HEK293 (cell line): Measurements from ENCODE around the gene ARHGAP10.

Experiments
- CTCF ChIA-PET: fragments of 350-600 bp; formaldehyde crosslinking; extraction: SDS; loops from one replicate; lab custom pipeline; 2021; ENCODE audit warnings: antibody characterized with exemption; lab: Yijun Ruan, JAX
- POLR2A ChIA-PET: fragments of 300-600 bp; formaldehyde crosslinking; extraction: SDS; loops from one replicate; lab custom pipeline; 2020; ENCODE audit warnings: antibody characterized with exemption, inconsistent platforms; lab: Yijun Ruan, JAX
- H3K27ac ChIP-seq: fragments of 200-500 bp; sonication (Bioruptor generic); 2 replicates; pipeline ENCODE4 v1.5.1; 2014; ENCODE audit warnings: low read depth, low read length, control low read depth, inconsistent platforms; ENCODE audit errors: extremely low read depth
- H3K36me3 ChIP-seq, 2 experiments: fragments of 200-500 bp in 1 of 2; sonication (Bioruptor generic) in 1 of 2; 1 replicate in 1 of 2; 2 replicates in 1 of 2; pipeline ENCODE4 v1.5.1; 2014 to 2017; ENCODE audit warnings: inconsistent platforms in 2 of 2, low read length in 2 of 2; ENCODE audit not compliant: control insufficient read depth in 2 of 2, insufficient read depth in 1 of 2
- H3K4me1 ChIP-seq: fragments of 200-500 bp; sonication (Bioruptor generic); 2 replicates; pipeline ENCODE4 v1.5.1; 2014; ENCODE audit warnings: mild to moderate bottlenecking, low read length, inconsistent platforms; ENCODE audit not compliant: control insufficient read depth, insufficient read depth
- H3K4me3 ChIP-seq: 2 replicates; pipeline ENCODE4 v1.5.1; 2011; ENCODE audit warnings: low read depth, mild to moderate bottlenecking, control low read depth, low read length, moderate library complexity
- H3K9me3 ChIP-seq: fragments of 200-500 bp; sonication (Bioruptor generic); 2 replicates; pipeline ENCODE4 v1.5.1; 2014; ENCODE audit warnings: low read depth, low read length, inconsistent platforms; ENCODE audit not compliant: control insufficient read depth, insufficient read depth
- BCL6B ChIP-seq: fragments of 450-650 bp; formaldehyde crosslinking; IDR thresholded peaks from 2 replicates; pipeline ENCODE4 v1.5.1; 2017; ENCODE audit warnings: missing biosample characterization, missing genetic modification characterization
- CTCF ChIP-seq: fragments of 450-650 bp; formaldehyde crosslinking; IDR thresholded peaks from 2 replicates; pipeline ENCODE4 v1.5.1; 2016; ENCODE audit warnings: missing biosample characterization, missing genetic modification characterization
- GFI1B ChIP-seq: fragments of 450-650 bp; formaldehyde crosslinking; IDR thresholded peaks from 2 replicates; pipeline ENCODE4 v1.5.1; 2016; ENCODE audit warnings: missing biosample characterization, missing genetic modification characterization
- HOXA7 ChIP-seq: sonication (generic); formaldehyde crosslinking; IDR thresholded peaks from 2 replicates; pipeline ENCODE4 v1.8.1; 2022; ENCODE audit warnings: missing genetic modification reagents, borderline replicate concordance
- KLF7 ChIP-seq: fragments of 450-650 bp; formaldehyde crosslinking; IDR thresholded peaks from 2 replicates; pipeline ENCODE4 v1.5.1; 2016; ENCODE audit warnings: missing biosample characterization, missing genetic modification characterization, borderline replicate concordance
- PRDM4 ChIP-seq: fragments of 450-650 bp; formaldehyde crosslinking; IDR thresholded peaks from 2 replicates; pipeline ENCODE4 v1.5.1; 2017; ENCODE audit warnings: missing biosample characterization, missing genetic modification characterization
- TCF7L2 ChIP-seq: IDR thresholded peaks from 2 replicates; pipeline ENCODE4 v1.6.1; 2011; ENCODE audit warnings: low read depth, mild to moderate bottlenecking, inconsistent platforms, low read length, moderate library complexity, borderline replicate concordance
- ZBTB26 ChIP-seq: fragments of 450-650 bp; formaldehyde crosslinking; optimal IDR thresholded peaks from 2 replicates; pipeline ENCODE3; 2016; ENCODE audit warnings: missing biosample characterization, mild to moderate bottlenecking, missing genetic modification characterization
- ZEB2 ChIP-seq: fragments of 450-650 bp; formaldehyde crosslinking; IDR thresholded peaks from 2 replicates; pipeline ENCODE4 v1.5.1; 2016; ENCODE audit warnings: missing biosample characterization, missing genetic modification characterization
- ZFP3 ChIP-seq: fragments of 450-650 bp; formaldehyde crosslinking; IDR thresholded peaks from 2 replicates; pipeline ENCODE4 v1.5.1; 2016; ENCODE audit warnings: low read depth, missing biosample characterization, missing genetic modification characterization
- ZNF132 ChIP-seq: fragments of 450-650 bp; formaldehyde crosslinking; IDR thresholded peaks from 2 replicates; pipeline ENCODE4 v1.5.1; 2017; ENCODE audit warnings: missing biosample characterization, missing genetic modification characterization, borderline replicate concordance
- ZNF18 ChIP-seq: fragments of 450-650 bp; formaldehyde crosslinking; IDR thresholded peaks from 2 replicates; pipeline ENCODE4 v1.5.1; 2016; ENCODE audit warnings: missing biosample characterization, missing genetic modification characterization
- ZNF211 ChIP-seq: fragments of 450-650 bp; formaldehyde crosslinking; IDR thresholded peaks from 2 replicates; pipeline ENCODE4 v1.5.1; 2016; ENCODE audit warnings: low read depth, missing biosample characterization, missing genetic modification characterization
- ZNF248 ChIP-seq: fragments of 450-650 bp; formaldehyde crosslinking; IDR thresholded peaks from 2 replicates; pipeline ENCODE4 v1.5.1; 2017; ENCODE audit warnings: missing biosample characterization, missing genetic modification characterization
- ZNF274 ChIP-seq, 2 experiments: fragments of 200-500 bp in 1 of 2; fragments of 450-650 bp in 1 of 2; sonication (Bioruptor generic) in 1 of 2; formaldehyde crosslinking in 1 of 2; IDR thresholded peaks; 2 replicates each; pipeline versions ENCODE4 v1.5.1 to v1.6.1; 2014 to 2016; ENCODE audit warnings: borderline replicate concordance in 1 of 2, inconsistent platforms in 1 of 2, low read length in 1 of 2, missing biosample characterization in 1 of 2, missing genetic modification characterization in 1 of 2
- ZNF37A ChIP-seq: fragments of 450-650 bp; IDR thresholded peaks from 2 replicates; pipeline ENCODE4 v1.5.1; 2018; ENCODE audit warnings: missing biosample characterization, missing genetic modification characterization
- ZNF426 ChIP-seq: fragments of 450-650 bp; formaldehyde crosslinking; IDR thresholded peaks from 2 replicates; pipeline ENCODE4 v1.5.1; 2017; ENCODE audit warnings: missing biosample characterization, missing genetic modification characterization, mild to moderate bottlenecking, inconsistent platforms, moderate library complexity
- ZNF510 ChIP-seq: fragments of 450-650 bp; formaldehyde crosslinking; IDR thresholded peaks from 2 replicates; pipeline ENCODE4 v1.5.1; 2018; ENCODE audit warnings: mild to moderate bottlenecking, missing genetic modification characterization, missing biosample characterization; ENCODE audit not compliant: insufficient replicate concordance
- ZNF548 ChIP-seq: fragments of 450-650 bp; formaldehyde crosslinking; IDR thresholded peaks from 2 replicates; pipeline ENCODE4 v1.5.1; 2016; ENCODE audit warnings: missing biosample characterization, missing genetic modification characterization
- ZNF555 ChIP-seq: fragments of 450-650 bp; formaldehyde crosslinking; conservative IDR thresholded peaks from 2 replicates; pipeline ENCODE4 v1.5.1; 2017; ENCODE audit warnings: missing biosample characterization, mild to moderate bottlenecking, missing genetic modification characterization, inconsistent platforms
- ZNF580 ChIP-seq: fragments of 450-650 bp; formaldehyde crosslinking; IDR thresholded peaks from 2 replicates; pipeline ENCODE4 v1.5.1; 2016; ENCODE audit warnings: missing biosample characterization, missing genetic modification characterization
- ZNF629 ChIP-seq: fragments of 450-650 bp; formaldehyde crosslinking; IDR thresholded peaks from 2 replicates; pipeline ENCODE4 v1.5.1; 2017; ENCODE audit warnings: missing biosample characterization, missing genetic modification characterization
- ZNF654 ChIP-seq: fragments of 450-650 bp; formaldehyde crosslinking; IDR thresholded peaks from 2 replicates; pipeline ENCODE4 v1.5.1; 2016; ENCODE audit warnings: low read depth, missing biosample characterization, missing genetic modification characterization
- ZNF658 ChIP-seq: fragments of 450-650 bp; formaldehyde crosslinking; IDR thresholded peaks from 2 replicates; pipeline ENCODE4; 2016; ENCODE audit warnings: missing biosample characterization, missing genetic modification characterization
- ZNF76 ChIP-seq: fragments of 450-650 bp; formaldehyde crosslinking; IDR thresholded peaks from 2 replicates; pipeline ENCODE4; 2016; ENCODE audit warnings: low read depth, missing biosample characterization, missing genetic modification characterization, borderline replicate concordance
- ZNF776 ChIP-seq: fragments of 450-650 bp; formaldehyde crosslinking; IDR thresholded peaks from 2 replicates; pipeline ENCODE4 v1.5.0; 2017; ENCODE audit warnings: missing biosample characterization, missing genetic modification characterization, borderline replicate concordance
- ZNF837 ChIP-seq: fragments of 450-650 bp; formaldehyde crosslinking; IDR thresholded peaks from 2 replicates; pipeline ENCODE4 v1.5.1; 2016; ENCODE audit warnings: missing biosample characterization, missing genetic modification characterization
- ZSCAN23 ChIP-seq: fragments of 450-650 bp; formaldehyde crosslinking; IDR thresholded peaks from 2 replicates; pipeline ENCODE4 v1.5.1; 2016; ENCODE audit warnings: missing biosample characterization, missing genetic modification characterization
- ZSCAN30 ChIP-seq: fragments of 450-650 bp; IDR thresholded peaks from 2 replicates; pipeline ENCODE4 v1.5.1; 2018; ENCODE audit warnings: missing biosample characterization, mild to moderate bottlenecking, missing genetic modification characterization, moderate library complexity

The ARHGAP10 gene

GRCh38 chr4:148062301-148062950 is 330.5 kb downstream of the ARHGAP10 start (continued):
- TF ChIP-seq ZNF18 (no peak), ZNF274 (IDR thresholded peaks at IDR 0.05; ENCODE audit: low read length) (no peak), ZNF274 (tag by site-specific recombination; IDR thresholded peaks at IDR 0.05; ENCODE audit: borderline replicate concordance) (no peak), ZNF555 (no peak), ZNF248 (tag by site-specific recombination) (no peak), ZSCAN23 (tag by site-specific recombination) (no peak), CTCF (tag by site-specific recombination) (no peak), ZEB2 (tag by site-specific recombination) (no peak), ZNF426 (tag by site-specific recombination) (no peak), HOXA7 (CRISPR knock-in tag) (no peak), BCL6B (tag by site-specific recombination) (no peak), PRDM4 (tag by site-specific recombination) (no peak), ZNF658 (tag by site-specific recombination) (no peak), ZNF580 (tag by site-specific recombination) (no peak), GFI1B (tag by site-specific recombination) (no peak), ZNF37A (tag by site-specific recombination) (no peak)

GRCh38 chr4:148064451-148064850 is 332.6 kb downstream of the ARHGAP10 start:
- CTCF ChIA-PET = interaction anchor here (0.6 kb wide), 1 partner anchor 130 kb away, joined by 3 read pairs; no protein-coding TSS in a partner anchor
- H3K36me3 ChIP-seq = peaks cover 0 to 6% of the 10 kb centered on the region in 2 experiments; a peak in 1 of 3 replicates
- POLR2A ChIA-PET = no interaction called here
- peaks cover 19% of the 10 kb centered on the region for H3K4me1 ChIP-seq
- H3K27ac ChIP-seq = no peak overlapping the region
- H3K9me3 ChIP-seq = no peaks in the 10 kb centered on the region
- H3K4me3 ChIP-seq = no peak overlapping the region
- TF ChIP-seq ZNF548 (tag by site-specific recombination) (no peak), ZNF776 (no peak), TCF7L2 (no peak), ZNF76 (tag by site-specific recombination) (no peak), ZNF132 (tag by site-specific recombination) (no peak), ZSCAN30 (no peak), ZFP3 (tag by site-specific recombination) (no peak), ZNF211 (tag by site-specific recombination) (no peak), ZNF654 (tag by site-specific recombination) (no peak), ZBTB26 (no peak), ZNF510 (no peak), KLF7 (tag by site-specific recombination) (no peak), ZNF837 (tag by site-specific recombination) (no peak), ZNF629 (tag by site-specific recombination) (no peak)
